Choroid plexus epithelial cell (primary cell): ENCODE measurements around the gene CRADD.

Experiments used
- DNase-seq: peaks from one replicate; pipeline ENCODE4 v3.0.0-alpha.2; 2010; ENCODE audit warnings: low read depth
- H3K4me3 ChIP-seq: 2 replicates; pipeline ENCODE4 v1.5.1; 2011; ENCODE audit warnings: low read depth, mild to moderate bottlenecking, control low read depth, low read length, moderate library complexity
- TF ChIP-seq, protein P1 (sequence below): conservative IDR thresholded peaks from 2 replicates; pipeline ENCODE4 v1.5.1; 2011; ENCODE audit warnings: low read depth, mild to moderate bottlenecking, control low read depth, inconsistent platforms, low read length, moderate library complexity

The CRADD gene

DNA sequence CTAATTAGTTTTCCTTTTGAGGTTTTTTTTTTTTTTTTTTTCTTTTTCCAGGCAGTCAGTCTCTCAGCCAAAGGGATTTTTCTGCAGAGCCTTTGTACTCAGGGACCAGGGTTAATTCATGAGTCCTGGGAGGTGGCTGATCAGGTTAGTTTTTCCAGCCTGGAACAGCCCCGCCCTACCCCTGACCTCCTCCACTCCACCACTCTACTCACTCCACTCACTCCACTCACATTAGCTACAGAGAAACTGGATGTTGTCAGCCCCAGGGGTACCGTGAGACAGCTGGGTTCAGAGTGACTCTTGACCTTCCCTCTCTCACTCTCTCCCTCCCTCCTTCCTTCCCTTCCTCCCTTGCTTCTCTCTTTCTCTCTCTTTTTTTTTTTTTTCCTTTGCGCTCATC lies 161.0 kb downstream of the CRADD start:
- H3K4me3 ChIP-seq = no peak overlapping the region
- TF ChIP-seq, protein P1, sequence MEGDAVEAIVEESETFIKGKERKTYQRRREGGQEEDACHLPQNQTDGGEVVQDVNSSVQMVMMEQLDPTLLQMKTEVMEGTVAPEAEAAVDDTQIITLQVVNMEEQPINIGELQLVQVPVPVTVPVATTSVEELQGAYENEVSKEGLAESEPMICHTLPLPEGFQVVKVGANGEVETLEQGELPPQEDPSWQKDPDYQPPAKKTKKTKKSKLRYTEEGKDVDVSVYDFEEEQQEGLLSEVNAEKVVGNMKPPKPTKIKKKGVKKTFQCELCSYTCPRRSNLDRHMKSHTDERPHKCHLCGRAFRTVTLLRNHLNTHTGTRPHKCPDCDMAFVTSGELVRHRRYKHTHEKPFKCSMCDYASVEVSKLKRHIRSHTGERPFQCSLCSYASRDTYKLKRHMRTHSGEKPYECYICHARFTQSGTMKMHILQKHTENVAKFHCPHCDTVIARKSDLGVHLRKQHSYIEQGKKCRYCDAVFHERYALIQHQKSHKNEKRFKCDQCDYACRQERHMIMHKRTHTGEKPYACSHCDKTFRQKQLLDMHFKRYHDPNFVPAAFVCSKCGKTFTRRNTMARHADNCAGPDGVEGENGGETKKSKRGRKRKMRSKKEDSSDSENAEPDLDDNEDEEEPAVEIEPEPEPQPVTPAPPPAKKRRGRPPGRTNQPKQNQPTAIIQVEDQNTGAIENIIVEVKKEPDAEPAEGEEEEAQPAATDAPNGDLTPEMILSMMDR = no peak
- DNase-seq = no peak

GRCh38 chr12:93839064-93839463 lies 161.9 kb downstream of the CRADD start:
- no peak overlapping the region for H3K4me3 ChIP-seq
- no peak for DNase-seq
- TF ChIP-seq, protein P1 = no peak

DNA sequence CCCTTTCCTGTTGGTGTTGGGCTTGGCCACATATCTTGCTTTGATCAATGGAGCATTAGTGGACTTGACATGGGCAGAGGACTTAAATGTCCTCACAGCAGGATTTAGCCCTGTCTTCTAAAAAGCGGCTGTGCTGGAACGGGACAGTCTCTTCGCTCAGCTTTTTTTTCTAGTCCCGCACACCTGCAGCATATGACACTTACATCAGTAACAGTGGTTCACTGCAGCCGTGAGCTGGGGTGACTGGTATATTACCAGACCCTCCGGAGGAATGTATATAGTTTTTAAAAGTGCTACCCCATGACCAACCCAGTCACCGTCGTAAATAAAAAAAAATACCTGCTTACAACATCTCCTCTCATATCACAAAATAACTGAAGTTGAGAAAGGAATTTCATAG lies 164.5 kb downstream of the CRADD start:
- TF ChIP-seq, protein P1 = no peak
- no peak for DNase-seq
- no peak overlapping the region for H3K4me3 ChIP-seq

DNA sequence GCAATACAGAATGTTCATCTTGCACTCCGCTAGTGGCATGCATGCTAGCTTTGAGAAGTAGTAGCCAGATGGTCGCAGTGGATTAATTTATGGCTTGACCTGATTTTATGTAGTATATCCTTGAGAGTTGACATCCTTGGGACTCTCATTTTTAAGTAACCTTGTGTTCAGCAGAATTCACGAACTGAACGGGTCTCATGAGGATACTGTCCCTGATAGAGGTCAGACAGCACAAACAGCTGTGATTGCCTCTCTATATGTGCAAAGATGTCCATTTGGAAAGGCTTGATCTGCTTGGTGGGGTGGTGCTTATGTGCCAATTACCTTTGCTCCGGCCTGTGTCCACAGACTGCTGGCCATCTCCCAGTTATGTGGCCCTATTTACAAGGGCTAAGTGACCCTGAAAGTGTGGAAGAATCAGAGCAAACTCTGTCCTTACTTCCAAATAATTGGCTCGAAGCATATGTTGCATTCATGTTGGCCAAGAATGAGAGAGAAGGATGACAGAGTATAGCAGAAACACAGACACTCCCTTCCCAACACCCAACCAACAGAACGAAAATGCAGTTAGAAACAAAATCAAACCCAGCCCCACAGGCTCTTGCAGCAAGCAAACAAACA lies 167.1 kb downstream of the CRADD start:
- H3K4me3 ChIP-seq = no peak overlapping the region
- TF ChIP-seq, protein P1 = no peak
- no peak for DNase-seq

DNA sequence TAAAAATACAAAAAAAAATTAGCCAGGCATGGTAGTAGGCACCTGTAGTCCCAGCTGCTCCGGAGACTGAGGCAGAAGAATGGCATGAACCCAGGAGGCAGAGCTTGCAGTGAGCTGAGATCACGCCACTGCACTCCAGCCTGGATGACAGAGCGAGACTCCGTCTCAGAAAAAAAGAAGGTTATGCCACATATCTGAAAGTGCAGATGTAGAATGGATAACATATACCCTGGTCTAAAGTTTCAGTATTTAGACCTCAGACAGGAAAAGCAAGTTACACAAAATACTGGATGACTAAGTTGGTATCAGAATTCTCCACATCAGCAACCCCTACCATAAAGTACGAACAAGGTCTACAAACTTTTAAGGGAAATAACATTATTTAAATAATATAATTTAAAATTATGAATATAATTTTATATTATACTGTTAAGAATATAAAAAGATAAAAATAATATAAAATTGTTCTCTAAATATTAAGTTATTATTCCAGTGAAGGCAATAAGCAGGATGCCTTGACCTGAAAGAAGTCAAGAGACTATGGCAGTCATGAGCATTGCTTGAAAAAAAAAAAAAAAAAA lies 169.9 kb downstream of the CRADD start:
- no peak for DNase-seq
- no peak overlapping the region for H3K4me3 ChIP-seq
- TF ChIP-seq, protein P1 = no peak

DNA sequence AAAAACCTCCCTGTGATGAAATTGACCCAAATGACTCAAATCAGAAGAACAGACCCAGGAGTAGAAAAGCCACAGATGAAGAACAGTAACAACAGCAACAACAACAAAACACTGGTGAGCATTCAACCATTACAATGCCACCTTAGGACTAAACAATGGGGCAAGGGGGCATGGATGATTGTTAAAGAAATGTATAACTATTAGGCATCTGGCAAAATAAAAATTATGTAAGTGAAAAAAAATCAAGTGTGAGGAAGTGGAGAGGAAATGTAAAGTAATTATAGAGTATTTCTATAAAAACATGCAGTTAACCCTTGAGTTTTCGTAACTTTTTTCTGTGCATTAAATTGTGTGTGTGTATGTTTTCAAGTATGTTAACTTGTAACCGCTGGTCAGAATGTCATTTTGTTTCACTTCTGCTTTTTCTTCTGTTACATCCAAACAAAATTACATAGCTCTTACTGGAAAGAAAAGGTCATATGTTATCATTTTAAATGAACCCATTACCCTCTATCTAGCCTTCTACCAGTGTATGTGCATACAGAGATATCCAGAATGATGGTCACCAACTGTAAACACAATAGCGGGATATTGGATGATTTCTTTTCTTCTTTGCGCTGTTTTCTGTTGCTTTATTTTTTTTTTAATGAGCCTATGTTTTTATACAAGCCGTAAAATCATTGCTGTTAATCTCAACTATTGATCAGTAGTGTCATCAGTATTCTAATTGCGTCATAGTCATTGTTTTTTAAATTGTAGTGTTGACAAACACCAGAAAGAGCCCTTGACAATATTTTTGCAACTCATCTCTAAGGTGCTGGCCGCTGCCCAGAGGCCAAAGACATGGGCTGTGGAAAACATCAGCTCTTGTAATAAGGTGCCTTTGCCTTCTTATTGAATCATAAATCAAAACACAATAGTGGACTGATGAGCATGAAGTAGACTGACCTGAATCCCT lies 170.6 kb downstream of the CRADD start:
- H3K4me3 ChIP-seq = no peak overlapping the region
- peak; percentile 34 for DNase-seq
- TF ChIP-seq, protein P1 = no peak
